ENCODE results near the gene HCRTR2.

GRCh38 chr6:55293116-55293515 lies 118.8 kb downstream of the HCRTR2 start:
- no peak for TF ChIP-seq BHLHE40 (IDR thresholded peaks at IDR 0.05; ENCODE audit: borderline replicate concordance)
- no peak for TF ChIP-seq L3MBTL2 (conservative IDR thresholded peaks at IDR 0.05)
- TF ChIP-seq CTBP1 (IDR thresholded peaks at IDR 0.05; ENCODE audit: borderline replicate concordance): no peak
- no peak for TF ChIP-seq SUZ12 (IDR thresholded peaks at IDR 0.05)
- TF ChIP-seq PKNOX1 (IDR thresholded peaks at IDR 0.05): no peak
- TF ChIP-seq TARDBP (IDR thresholded peaks at IDR 0.05): no peak
- no peak for TF ChIP-seq ELF4 (IDR thresholded peaks at IDR 0.05)
- no peak for TF ChIP-seq FOXA1 (IDR thresholded peaks at IDR 0.05)
- TF ChIP-seq LEF1 (IDR thresholded peaks at IDR 0.05; ENCODE audit: borderline replicate concordance): no peak
- TF ChIP-seq SP1 (IDR thresholded peaks at IDR 0.05): no peak
- TF ChIP-seq ZNF384 (IDR thresholded peaks at IDR 0.05): no peak

Measured in HEK293T (cell line).